AG09309 (cell line): ENCODE measurements around the gene PEX11G.

ENCODE experiments used
- DNase-seq: peaks from one replicate; pipeline ENCODE4 v3.0.0-alpha.2; 2010; ENCODE audit warnings: low read depth
- H3K4me3 ChIP-seq: 2 replicates; pipeline ENCODE4 v1.5.1; 2011; ENCODE audit warnings: mild to moderate bottlenecking, low read depth, low read length, moderate library complexity; ENCODE audit not compliant: control insufficient read depth
- CTCF ChIP-seq: IDR thresholded peaks from 2 replicates; pipeline ENCODE4 v1.5.1; 2011; ENCODE audit warnings: mild to moderate bottlenecking, low read depth, low read length, inconsistent platforms; ENCODE audit not compliant: insufficient read depth, control insufficient read depth; ENCODE audit errors: missing control alignments

PEX11G gene

DNA sequence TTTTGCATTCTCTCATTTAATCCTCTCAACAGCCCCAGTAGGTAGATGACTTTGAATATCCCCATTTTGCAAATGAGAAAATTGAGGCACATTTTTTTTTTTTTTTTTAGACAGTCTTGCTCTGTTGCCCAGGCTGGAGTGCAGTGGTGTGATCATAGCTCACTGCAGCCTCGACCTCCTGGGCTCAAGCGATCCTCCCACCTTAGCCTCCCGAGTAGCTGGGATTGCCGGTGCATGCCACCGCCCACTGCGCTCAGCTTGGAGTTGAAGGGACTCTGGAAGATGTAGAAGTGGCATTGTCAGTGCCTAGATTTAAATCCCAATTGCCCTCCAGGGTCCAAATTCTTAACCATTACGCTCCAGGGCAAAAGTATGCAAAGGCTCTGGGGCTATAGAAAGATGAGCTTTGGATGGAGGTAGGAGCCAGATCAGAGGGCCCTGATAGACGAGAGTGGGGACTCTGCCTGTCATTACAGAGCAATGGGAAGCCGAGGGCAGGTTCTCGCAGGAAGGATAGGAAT is 32.8 kb upstream of the PEX11G start:
- H3K4me3 ChIP-seq: peak overlapping the region; percentile 72
- TF ChIP-seq CTCF: no peak
- no peak for DNase-seq

DNA sequence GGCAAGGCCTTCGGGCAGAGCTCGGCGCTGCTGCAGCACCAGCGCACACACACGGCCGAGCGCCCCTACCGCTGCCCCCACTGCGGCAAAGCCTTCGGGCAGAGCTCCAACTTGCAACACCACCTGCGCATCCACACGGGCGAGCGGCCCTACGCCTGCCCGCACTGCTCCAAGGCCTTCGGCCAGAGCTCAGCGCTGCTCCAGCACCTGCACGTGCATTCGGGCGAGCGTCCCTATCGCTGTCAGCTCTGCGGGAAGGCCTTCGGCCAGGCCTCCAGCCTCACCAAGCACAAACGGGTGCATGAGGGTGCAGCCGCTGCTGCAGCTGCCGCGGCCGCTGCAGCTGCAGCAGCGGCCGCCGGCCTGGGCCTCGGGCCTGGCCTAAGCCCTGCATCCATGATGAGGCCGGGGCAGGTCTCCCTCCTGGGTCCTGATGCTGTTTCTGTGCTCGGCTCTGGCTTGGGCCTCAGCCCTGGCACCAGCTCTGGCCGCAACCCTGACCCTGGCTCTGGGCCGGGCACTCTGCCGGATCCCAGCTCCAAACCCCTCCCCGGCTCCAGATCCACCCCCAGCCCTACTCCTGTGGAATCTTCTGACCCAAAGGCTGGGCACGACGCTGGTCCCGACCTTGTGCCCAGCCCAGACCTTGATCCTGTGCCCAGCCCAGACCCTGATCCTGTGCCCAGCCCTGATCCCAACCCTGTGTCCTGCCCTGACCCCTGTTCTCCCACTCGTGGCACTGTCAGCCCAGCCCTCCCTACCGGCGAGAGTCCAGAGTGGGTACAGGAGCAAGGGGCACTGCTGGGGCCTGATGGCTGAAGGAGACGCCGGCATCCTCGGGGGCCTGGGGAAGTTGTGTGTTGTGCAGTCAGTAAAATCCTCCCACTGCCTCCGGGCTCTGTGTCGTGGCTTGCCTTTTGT is 31.6 kb upstream of the PEX11G start:
- TF ChIP-seq CTCF: no peak
- DNase-seq: no peak
- no peak overlapping the region for H3K4me3 ChIP-seq

DNA sequence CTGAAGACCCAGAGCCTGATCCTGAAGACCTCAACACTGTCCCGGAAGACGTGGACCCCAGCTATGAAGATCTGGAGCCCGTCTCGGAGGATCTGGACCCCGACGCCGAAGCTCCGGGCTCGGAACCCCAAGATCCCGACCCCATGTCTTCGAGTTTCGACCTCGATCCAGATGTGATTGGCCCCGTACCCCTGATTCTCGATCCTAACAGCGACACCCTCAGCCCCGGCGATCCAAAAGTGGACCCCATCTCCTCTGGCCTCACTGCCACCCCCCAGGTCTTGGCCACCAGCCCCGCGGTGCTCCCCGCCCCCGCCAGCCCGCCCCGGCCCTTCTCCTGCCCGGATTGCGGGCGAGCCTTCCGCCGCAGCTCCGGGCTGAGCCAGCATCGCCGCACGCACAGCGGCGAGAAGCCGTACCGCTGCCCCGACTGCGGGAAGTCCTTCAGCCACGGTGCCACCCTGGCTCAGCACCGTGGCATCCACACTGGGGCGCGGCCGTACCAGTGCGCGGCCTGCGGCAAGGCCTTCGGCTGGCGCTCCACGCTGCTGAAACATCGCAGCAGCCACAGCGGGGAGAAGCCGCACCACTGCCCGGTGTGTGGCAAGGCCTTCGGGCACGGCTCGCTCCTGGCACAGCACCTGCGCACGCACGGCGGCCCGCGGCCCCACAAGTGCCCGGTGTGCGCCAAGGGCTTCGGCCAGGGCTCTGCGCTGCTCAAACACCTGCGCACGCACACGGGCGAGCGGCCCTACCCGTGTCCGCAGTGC is 30.7 kb upstream of the PEX11G start:
- TF ChIP-seq CTCF: no peak
- DNase-seq: no peak
- H3K4me3 ChIP-seq: no peak overlapping the region

DNA sequence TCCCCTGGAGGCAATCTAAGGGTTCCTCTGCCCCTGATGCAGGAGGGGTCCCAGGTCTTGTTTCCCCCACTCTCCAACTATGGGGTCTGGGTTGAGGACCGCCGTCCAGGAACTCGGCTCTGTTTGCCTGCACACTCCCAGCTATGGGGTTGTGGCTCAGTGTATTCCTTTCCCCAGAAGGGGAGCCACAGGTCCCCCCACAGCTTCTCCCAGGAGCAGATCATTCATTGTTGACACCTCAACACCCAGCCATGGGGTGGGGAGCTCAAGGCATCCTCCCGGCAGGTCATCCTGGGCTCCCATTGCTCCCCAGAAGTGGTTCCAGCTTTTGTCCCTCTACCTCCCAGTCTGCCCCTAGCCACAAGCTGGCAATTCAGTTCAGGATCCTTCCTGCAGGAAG is 28.0 kb upstream of the PEX11G start:
- no peak for DNase-seq
- peak overlapping the region; percentile 83 for H3K4me3 ChIP-seq
- no peak for TF ChIP-seq CTCF

DNA sequence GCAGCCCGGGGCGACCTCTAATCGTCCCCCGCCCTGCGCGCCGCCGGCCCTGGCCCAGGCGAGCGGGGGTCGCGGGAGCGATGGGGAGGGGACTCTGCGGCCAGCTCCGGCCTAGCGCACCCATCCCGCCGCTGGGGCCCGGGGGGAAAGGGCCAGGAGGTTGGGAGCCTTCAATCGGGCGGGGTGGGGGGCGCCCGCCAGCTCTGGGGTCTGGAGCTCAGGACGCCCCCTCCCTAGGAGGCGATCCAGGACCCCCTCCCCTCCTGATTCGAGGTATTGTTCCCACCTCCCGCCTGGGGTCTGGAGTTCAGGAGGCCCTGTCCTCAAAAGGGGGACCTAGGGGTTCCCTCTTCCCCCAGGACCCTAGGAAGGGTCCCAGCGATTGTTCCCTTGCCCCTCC is 27.5 kb upstream of the PEX11G start:
- no peak for TF ChIP-seq CTCF
- DNase-seq: no peak
- peak overlapping the region; percentile 83 for H3K4me3 ChIP-seq

GRCh38 chr19:7515645-7516151 is 26.9 kb upstream of the PEX11G start, which contains the start of gene ZNF358:
Gene ZNF358 (plus strand): TSS chr19:7516103. CDS start chr19:7519243, 3,140 bp downstream.
- DNase-seq: no peak
- TF ChIP-seq CTCF: no peak
- peak within 1 kb of the TSS; percentile 83 for H3K4me3 ChIP-seq
